Umbilical cord (tissue), 2 donors: Measurements from ENCODE around the gene SCAPER. TPM values are rescaled to one million over a fixed set of nuclear protein-coding genes. Genes with fewer than 3 reads are reported as not detected.
A peak's percentile ranks its signal among the peaks of the same experiment; 100 is the strongest.

ENCODE experiments used
- DNase-seq: peaks from one replicate; pipeline ENCODE4 v3.0.0-alpha.2; 2015; ENCODE audit warnings: low spot score
- total RNA-seq: library from RNA; depleted of rRNA; stranded (reverse); fragments of >200 nt; gene quantifications from one replicate; pipeline ENCODE4 v1.2.3, GENCODE V29; 2014; ENCODE audit warnings: low replicate concordance; ENCODE audit not compliant: insufficient read depth

SCAPER gene
- total RNA-seq, 1 donor from 2014 or later, result 22.4 TPM

GRCh38 chr15:76418352-76419140 is 486.6 kb downstream of the SCAPER start:
- no peak for DNase-seq

- no peak for DNase-seq
Measured at GRCh38 chr15:76401285-76401684, 503.9 kb downstream of the SCAPER start.

GRCh38 chr15:76398317-76399104 is 506.6 kb downstream of the SCAPER start:
- DNase-seq, result no peak

GRCh38 chr15:76393614-76394013 is 511.5 kb downstream of the SCAPER start:
- DNase-seq, result no peak

- peak; percentile 6 for DNase-seq
Measured at GRCh38 chr15:76391847-76392246, 513.3 kb downstream of the SCAPER start.

- DNase-seq, result no peak
Measured at GRCh38 chr15:76391309-76391708, 513.8 kb downstream of the SCAPER start.

GRCh38 chr15:76390571-76390970 is 514.6 kb downstream of the SCAPER start:
- no peak for DNase-seq

GRCh38 chr15:76386926-76387325 is 518.2 kb downstream of the SCAPER start:
- no peak for DNase-seq

- no peak for DNase-seq
Measured at GRCh38 chr15:76386178-76386577, 519.0 kb downstream of the SCAPER start.

- no peak for DNase-seq
Measured at GRCh38 chr15:76384409-76384808, 520.7 kb downstream of the SCAPER start.

GRCh38 chr15:76382987-76383728 is 522.0 kb downstream of the SCAPER start:
- no peak for DNase-seq

GRCh38 chr15:76381366-76381765 is 523.8 kb downstream of the SCAPER start:
- DNase-seq, result no peak

GRCh38 chr15:76380249-76380648 is 524.9 kb downstream of the SCAPER start:
- no peak for DNase-seq

- no peak for DNase-seq
Measured at GRCh38 chr15:76378691-76379090, 526.4 kb downstream of the SCAPER start.

- DNase-seq, result no peak
Measured at GRCh38 chr15:76377751-76378150, 527.4 kb downstream of the SCAPER start.

GRCh38 chr15:76377217-76377616 is 527.9 kb downstream of the SCAPER start:
- DNase-seq, result no peak

- no peak for DNase-seq
Measured at GRCh38 chr15:76376816-76377215, 528.3 kb downstream of the SCAPER start.

GRCh38 chr15:76376029-76376428 is 529.1 kb downstream of the SCAPER start:
- DNase-seq, result no peak

- DNase-seq, result peak; percentile 40
Measured at GRCh38 chr15:76368122-76368621, 537.0 kb downstream of the SCAPER start.

GRCh38 chr15:76366714-76367113 is 538.4 kb downstream of the SCAPER start:
- DNase-seq, result no peak

- DNase-seq, result no peak
Measured at GRCh38 chr15:76363251-76363650, 541.9 kb downstream of the SCAPER start.

GRCh38 chr15:76360416-76360815 is 544.7 kb downstream of the SCAPER start:
- DNase-seq, result no peak
